Measurements from ENCODE around the gene NRP1.

Gene NRP1

DNA sequence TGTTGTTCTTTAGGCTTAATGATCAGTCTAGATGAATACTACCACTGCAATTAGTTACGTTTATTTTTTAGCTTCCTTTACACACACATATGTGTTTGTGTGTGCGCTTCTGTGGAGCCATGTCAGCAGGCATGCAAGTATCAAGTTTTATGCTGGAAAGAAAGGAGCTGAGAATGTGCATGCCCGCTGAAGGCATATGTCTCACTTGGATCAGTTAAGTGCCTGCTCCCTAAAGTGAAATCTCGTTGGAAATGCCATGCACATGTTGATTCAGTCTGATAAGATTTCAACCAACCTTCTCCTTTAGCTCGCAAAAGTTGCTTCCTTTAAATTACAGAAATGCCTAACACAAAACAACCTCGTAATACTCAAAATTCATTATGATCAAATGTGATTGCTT lies 10.7 kb downstream of the NRP1 start:
- TF ChIP-seq, protein P1, sequence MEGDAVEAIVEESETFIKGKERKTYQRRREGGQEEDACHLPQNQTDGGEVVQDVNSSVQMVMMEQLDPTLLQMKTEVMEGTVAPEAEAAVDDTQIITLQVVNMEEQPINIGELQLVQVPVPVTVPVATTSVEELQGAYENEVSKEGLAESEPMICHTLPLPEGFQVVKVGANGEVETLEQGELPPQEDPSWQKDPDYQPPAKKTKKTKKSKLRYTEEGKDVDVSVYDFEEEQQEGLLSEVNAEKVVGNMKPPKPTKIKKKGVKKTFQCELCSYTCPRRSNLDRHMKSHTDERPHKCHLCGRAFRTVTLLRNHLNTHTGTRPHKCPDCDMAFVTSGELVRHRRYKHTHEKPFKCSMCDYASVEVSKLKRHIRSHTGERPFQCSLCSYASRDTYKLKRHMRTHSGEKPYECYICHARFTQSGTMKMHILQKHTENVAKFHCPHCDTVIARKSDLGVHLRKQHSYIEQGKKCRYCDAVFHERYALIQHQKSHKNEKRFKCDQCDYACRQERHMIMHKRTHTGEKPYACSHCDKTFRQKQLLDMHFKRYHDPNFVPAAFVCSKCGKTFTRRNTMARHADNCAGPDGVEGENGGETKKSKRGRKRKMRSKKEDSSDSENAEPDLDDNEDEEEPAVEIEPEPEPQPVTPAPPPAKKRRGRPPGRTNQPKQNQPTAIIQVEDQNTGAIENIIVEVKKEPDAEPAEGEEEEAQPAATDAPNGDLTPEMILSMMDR (IDR thresholded peaks at IDR 0.05), result no peak
- Histone ChIP-seq H2AFZ (no peak overlapping the region), H3K4me2 (ENCODE audit: low read length) (no peak overlapping the region), H3K9ac (no peak overlapping the region), H3K4me1 (no peaks in the 10 kb centered on the region), H3K9me3 (ENCODE audit: control insufficient read depth, low read length) (no peaks in the 10 kb centered on the region), H3K4me3 (ENCODE audit: low read depth, low read length) (no peak overlapping the region), H3K36me3 (ENCODE audit: control insufficient read depth, insufficient read depth, low read length) (no peaks in the 10 kb centered on the region), H3K27me3 (ENCODE audit: control insufficient read depth, insufficient read depth, low read length) (no peaks in the 10 kb centered on the region), H3K27ac (no peak overlapping the region), H3K79me2 (no peaks in the 10 kb centered on the region)

DNA sequence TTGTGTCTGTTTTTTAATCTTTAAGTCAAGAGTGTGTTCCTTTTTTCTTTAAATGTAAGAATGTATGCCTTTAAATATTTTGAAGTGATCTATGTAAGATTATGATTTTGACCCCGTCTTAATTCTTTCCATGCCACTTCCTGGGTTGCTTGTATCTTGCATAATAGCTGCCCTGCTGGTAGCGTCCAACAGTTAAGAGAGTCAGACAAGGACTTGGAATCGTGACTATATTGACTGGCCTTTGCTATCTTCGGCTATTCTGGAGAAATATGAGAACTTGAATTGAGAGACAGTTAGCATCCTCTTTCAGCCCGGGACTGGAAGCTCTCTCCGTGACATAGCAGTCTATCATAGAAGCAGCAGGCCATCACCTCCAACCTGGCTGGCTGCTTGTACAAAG lies 13.0 kb downstream of the NRP1 start:
- no peak overlapping the region for H3K27ac ChIP-seq

DNA sequence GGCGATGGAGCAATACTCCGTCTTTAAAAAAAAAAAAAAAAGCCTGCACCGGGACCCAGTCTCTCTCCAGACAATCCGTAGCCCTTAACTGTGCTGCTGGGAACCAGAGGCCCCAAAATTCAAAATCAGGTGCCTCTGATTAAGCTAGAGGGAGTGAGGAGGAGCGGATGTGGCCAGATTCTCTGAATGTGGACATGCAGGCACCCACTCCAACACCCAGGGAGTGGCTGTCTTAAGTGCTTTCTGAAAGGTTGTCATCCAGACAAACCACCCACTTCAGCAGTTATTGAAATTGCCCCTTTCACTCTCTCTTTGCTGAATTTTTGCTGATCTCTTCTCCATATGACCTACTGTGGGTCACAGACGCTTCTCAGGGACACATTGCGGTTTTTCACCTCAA lies 14.2 kb downstream of the NRP1 start:
- no peaks in the 10 kb centered on the region for H3K4me1 ChIP-seq

More for the DNA sequence above, 13.0 kb downstream of the NRP1 start:
- no peak overlapping the region for H3K4me2 ChIP-seq (ENCODE audit: low read length)
- H3K4me3 ChIP-seq (ENCODE audit: low read depth, low read length), result no peak overlapping the region
- H3K9ac ChIP-seq, result no peak overlapping the region
- no peaks in the 10 kb centered on the region for H3K79me2 ChIP-seq
- H2AFZ ChIP-seq, result no peak overlapping the region
- TF ChIP-seq, protein P1 (IDR thresholded peaks at IDR 0.05), result no peak
- no peaks in the 10 kb centered on the region for H3K4me1 ChIP-seq
- H3K9me3 ChIP-seq (ENCODE audit: control insufficient read depth, low read length), result no peaks in the 10 kb centered on the region
- H3K27me3 ChIP-seq (ENCODE audit: control insufficient read depth, insufficient read depth, low read length), result no peaks in the 10 kb centered on the region
- H3K36me3 ChIP-seq (ENCODE audit: control insufficient read depth, insufficient read depth, low read length), result no peaks in the 10 kb centered on the region

DNA sequence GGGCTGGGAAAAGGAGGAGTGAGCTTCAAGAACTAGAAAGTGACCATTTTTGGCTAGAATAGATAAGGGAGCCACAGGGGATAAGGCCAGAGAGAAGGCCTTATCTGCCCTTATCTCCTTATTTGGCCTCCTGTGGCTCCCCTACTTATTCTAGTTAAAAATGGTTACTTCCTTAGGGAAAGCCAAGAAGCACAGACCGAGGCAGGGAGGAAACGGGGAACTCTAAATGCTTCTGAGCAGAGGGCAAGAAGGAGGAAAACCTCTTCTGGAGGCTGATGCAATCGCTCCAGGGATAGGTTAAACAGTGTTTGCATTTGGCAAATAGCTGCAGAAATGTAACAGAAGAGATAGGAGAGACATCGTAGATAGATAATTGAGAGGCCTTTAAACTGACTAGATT lies 18.6 kb downstream of the NRP1 start:
- TF ChIP-seq, protein P1 (IDR thresholded peaks at IDR 0.05), result no peak
- H3K9ac ChIP-seq, result no peak overlapping the region
- no peaks in the 10 kb centered on the region for H3K79me2 ChIP-seq
- H3K27me3 ChIP-seq (ENCODE audit: control insufficient read depth, insufficient read depth, low read length), result no peaks in the 10 kb centered on the region
- H3K27ac ChIP-seq, result no peak overlapping the region
- H3K36me3 ChIP-seq (ENCODE audit: control insufficient read depth, insufficient read depth, low read length), result no peaks in the 10 kb centered on the region
- no peak overlapping the region for H3K4me3 ChIP-seq (ENCODE audit: low read depth, low read length)
- H3K4me1 ChIP-seq, result no peaks in the 10 kb centered on the region
- H3K4me2 ChIP-seq (ENCODE audit: low read length), result no peak overlapping the region
- no peaks in the 10 kb centered on the region for H3K9me3 ChIP-seq (ENCODE audit: control insufficient read depth, low read length)
- no peak overlapping the region for H2AFZ ChIP-seq

More for the DNA sequence above, 14.2 kb downstream of the NRP1 start:
- no peak overlapping the region for H3K9ac ChIP-seq
- H3K27ac ChIP-seq, result no peak overlapping the region
- H3K36me3 ChIP-seq (ENCODE audit: control insufficient read depth, insufficient read depth, low read length), result no peaks in the 10 kb centered on the region
- no peaks in the 10 kb centered on the region for H3K9me3 ChIP-seq (ENCODE audit: control insufficient read depth, low read length)
- no peak overlapping the region for H2AFZ ChIP-seq
- no peak overlapping the region for H3K4me3 ChIP-seq (ENCODE audit: low read depth, low read length)
- H3K4me2 ChIP-seq (ENCODE audit: low read length), result no peak overlapping the region
- H3K27me3 ChIP-seq (ENCODE audit: control insufficient read depth, insufficient read depth, low read length), result no peaks in the 10 kb centered on the region
- TF ChIP-seq, protein P1 (IDR thresholded peaks at IDR 0.05), result no peak
- no peaks in the 10 kb centered on the region for H3K79me2 ChIP-seq

DNA sequence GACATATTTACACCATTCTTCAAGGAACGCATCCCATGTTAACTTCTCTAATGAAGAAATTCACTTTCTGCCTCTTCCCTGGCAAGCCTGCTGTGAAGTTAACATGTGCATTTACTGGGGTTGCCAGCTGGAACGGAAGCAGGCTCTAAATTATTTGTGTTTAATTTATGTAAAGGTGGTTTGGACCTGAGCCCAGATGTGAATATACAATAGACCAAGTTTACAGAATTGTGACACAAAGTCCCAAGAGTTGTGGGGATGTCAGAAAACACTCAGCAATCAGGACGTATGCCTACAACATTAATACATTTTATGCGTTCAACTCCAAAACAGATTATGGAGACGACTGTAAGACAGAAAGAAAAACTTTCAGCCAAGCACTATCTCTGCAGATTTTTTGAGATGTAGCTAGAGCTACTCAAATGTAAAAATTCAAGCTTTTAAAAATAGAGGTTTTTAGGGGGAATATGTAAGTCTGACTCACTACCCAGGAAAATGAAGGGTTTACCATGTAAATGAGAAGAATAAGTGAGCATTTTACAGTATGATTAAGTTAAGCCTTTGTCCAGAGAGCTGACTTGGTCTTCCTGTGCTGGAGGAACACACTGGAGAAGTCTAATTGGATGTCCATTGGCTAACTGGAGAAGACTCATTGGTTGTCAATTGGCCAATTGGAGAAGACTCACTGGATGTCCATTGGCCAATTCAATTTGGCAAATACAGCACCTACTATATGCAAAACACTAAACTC lies 19.5 kb downstream of the NRP1 start:
- H3K4me1 ChIP-seq, result no peaks in the 10 kb centered on the region
- no peak overlapping the region for H3K27ac ChIP-seq
- no peak overlapping the region for H2AFZ ChIP-seq
- TF ChIP-seq, protein P1 (IDR thresholded peaks at IDR 0.05), result no peak
- H3K27me3 ChIP-seq (ENCODE audit: control insufficient read depth, insufficient read depth, low read length), result no peaks in the 10 kb centered on the region
- H3K9me3 ChIP-seq (ENCODE audit: control insufficient read depth, low read length), result no peaks in the 10 kb centered on the region
- no peak overlapping the region for H3K4me2 ChIP-seq (ENCODE audit: low read length)
- no peaks in the 10 kb centered on the region for H3K79me2 ChIP-seq
- no peaks in the 10 kb centered on the region for H3K36me3 ChIP-seq (ENCODE audit: control insufficient read depth, insufficient read depth, low read length)
- H3K9ac ChIP-seq, result no peak overlapping the region
- H3K4me3 ChIP-seq (ENCODE audit: low read depth, low read length), result no peak overlapping the region

Data from parathyroid adenoma (tissue), 2 donors.